BE2C (cell line): ENCODE measurements around the gene MACF1.

ENCODE experiments used
- DNase-seq: peaks from one replicate; pipeline ENCODE4 v3.0.0-alpha.2; 2020
- H3K27me3 ChIP-seq: fragments of 250-450 bp; sonication (Bioruptor Pico); 2 replicates; pipeline ENCODE4 v1.5.1; 2020; ENCODE audit warnings: mild to moderate bottlenecking
- H3K36me3 ChIP-seq: fragments of 250-450 bp; sonication (Bioruptor Pico); 2 replicates; pipeline ENCODE4 v1.5.1; 2020; ENCODE audit warnings: mild to moderate bottlenecking
- H3K4me1 ChIP-seq: fragments of 250-450 bp; sonication (Bioruptor Pico); 2 replicates; pipeline ENCODE4 v1.5.1; 2020
- H3K4me3 ChIP-seq: 2 replicates; pipeline ENCODE4 v1.5.1; 2011; ENCODE audit warnings: low read depth, low read length
- H3K9me3 ChIP-seq: fragments of 250-450 bp; sonication (Bioruptor Pico); 2 replicates; pipeline ENCODE4 v1.5.1; 2020
- CTCF ChIP-seq: IDR thresholded peaks from 2 replicates; pipeline ENCODE4 v1.5.1; 2012; ENCODE audit warnings: mild to moderate bottlenecking, low read depth, low read length

MACF1 gene

GRCh38 chr1:39528082-39528481, 323.6 kb downstream of the MACF1 start:
- H3K9me3 ChIP-seq = no peaks in the 10 kb centered on the region
- no peak for TF ChIP-seq CTCF
- no peak for DNase-seq
- H3K4me1 ChIP-seq = no peaks in the 10 kb centered on the region
- no peaks in the 10 kb centered on the region for H3K27me3 ChIP-seq
- no peak overlapping the region for H3K4me3 ChIP-seq
- H3K36me3 ChIP-seq = no peaks in the 10 kb centered on the region

GRCh38 chr1:39529901-39530535, 325.5 kb downstream of the MACF1 start:
- H3K9me3 ChIP-seq = no peaks in the 10 kb centered on the region
- no peaks in the 10 kb centered on the region for H3K27me3 ChIP-seq
- no peaks in the 10 kb centered on the region for H3K36me3 ChIP-seq
- H3K4me1 ChIP-seq = no peaks in the 10 kb centered on the region
- DNase-seq = no peak
- TF ChIP-seq CTCF = no peak
- H3K4me3 ChIP-seq = no peak overlapping the region

- Histone ChIP-seq H3K9me3 (no peaks in the 10 kb centered on the region), H3K27me3 (no peaks in the 10 kb centered on the region), H3K4me1 (no peaks in the 10 kb centered on the region), H3K4me3 (no peak overlapping the region), H3K36me3 (no peaks in the 10 kb centered on the region)
- no peak for DNase-seq
- no peak for TF ChIP-seq CTCF
Observed at GRCh38 chr1:39531526-39531925, 327.0 kb downstream of the MACF1 start.

- no peak for TF ChIP-seq CTCF
- no peaks in the 10 kb centered on the region for H3K27me3 ChIP-seq
- H3K4me3 ChIP-seq = no peak overlapping the region
- H3K36me3 ChIP-seq = no peaks in the 10 kb centered on the region
- no peaks in the 10 kb centered on the region for H3K9me3 ChIP-seq
- DNase-seq = no peak
- no peaks in the 10 kb centered on the region for H3K4me1 ChIP-seq
Observed at GRCh38 chr1:39533442-39533841, 328.9 kb downstream of the MACF1 start.
